GM21515 (cell line): ENCODE measurements around the gene CDH13.

Experiments
- ATAC-seq: cut with Tn5 transposase; IDR thresholded peaks from one replicate; pipeline ENCODE4 v1.9.1; 2021; ENCODE audit not compliant: unreplicated experiment

CDH13 gene

DNA sequence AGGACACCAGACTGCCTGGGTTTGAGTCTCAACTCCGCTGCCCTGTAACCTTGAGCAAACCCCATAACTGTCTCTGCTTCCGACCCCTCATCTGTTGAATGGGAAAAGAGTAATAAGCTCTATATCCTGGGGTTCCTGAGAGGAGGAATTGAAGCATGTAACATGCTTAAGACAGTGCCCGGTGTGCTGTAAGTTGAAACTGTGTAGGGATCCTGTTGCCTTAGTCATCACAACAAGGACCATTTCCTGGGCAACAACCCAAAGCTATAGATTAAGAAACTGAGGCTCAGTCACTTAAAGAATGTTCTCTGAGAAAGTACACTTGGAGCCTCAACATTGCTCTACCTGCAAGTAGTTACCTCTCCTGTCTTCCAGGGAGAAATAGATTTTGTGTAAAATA lies 23.0 kb downstream of the CDH13 start:
- ATAC-seq: no peak

DNA sequence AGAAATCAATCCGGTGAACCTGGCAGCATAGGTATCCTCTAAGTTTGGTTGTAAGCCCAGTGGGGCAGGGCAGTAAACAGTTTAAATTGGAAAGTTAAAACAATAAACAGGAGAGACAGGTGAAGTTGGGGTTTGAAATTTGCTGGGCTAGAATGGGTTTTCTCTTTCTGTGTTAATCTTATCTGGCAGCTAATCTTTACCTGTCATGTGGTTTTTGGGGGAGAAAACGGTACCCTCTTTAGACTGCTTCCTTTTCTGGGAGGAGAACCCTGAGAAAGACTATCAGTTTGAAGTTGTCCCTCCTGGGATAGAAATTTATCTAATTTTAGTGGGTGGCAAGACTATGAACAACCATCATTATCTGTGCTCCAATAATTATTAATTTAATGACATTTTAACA lies 24.0 kb downstream of the CDH13 start:
- no peak for ATAC-seq

DNA sequence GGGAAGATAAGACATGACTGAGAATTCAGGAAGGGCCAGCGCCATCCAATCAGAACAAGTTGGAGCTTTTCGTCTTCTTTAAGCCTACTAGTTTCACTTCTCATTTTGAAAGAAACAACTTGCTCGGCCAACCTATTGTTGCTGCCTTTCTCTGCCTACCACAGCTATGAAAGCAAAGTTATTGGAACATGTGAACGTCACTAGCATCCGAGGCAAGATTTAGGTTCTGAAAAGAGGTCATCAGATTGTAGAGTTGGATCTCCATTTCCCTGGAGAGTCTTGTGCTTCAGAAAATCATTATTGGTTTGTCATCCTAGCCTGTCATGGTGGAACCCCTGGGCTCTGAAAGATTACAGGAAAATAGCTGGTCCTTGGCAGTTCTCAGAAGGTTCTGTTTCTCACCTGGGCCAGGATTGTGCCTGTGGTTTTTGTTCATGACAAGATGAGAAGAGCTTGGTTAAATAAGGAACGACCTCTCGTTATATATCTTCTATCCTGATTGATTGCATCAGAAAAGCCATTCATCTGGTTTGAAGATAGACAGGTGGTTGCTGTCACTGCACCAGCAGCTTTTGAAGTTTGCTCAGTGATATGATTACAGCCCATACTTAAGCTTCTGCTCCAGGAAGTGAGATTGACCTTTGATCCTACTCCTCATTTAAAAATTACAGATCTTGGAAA lies 25.3 kb downstream of the CDH13 start:
- ATAC-seq: peak; percentile 50

DNA sequence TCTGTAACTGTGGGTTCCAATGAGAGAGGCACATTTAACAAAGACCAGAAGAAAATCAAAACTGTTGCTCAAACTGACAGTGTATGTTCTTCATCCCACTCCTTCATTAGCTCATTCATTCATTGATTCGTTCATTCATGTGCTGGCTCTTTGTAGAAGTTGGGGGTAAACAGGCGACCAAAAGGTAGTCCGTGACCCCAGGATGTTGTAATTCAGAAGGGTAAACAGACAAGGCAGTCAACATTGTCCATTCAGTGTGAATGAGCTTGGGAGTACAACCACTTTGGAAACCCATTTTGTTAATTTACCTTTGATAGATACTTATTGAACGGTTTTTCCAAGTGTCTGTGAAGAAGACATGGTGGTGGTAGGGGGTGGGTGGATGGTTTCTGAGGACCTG lies 26.1 kb downstream of the CDH13 start:
- ATAC-seq: no peak

DNA sequence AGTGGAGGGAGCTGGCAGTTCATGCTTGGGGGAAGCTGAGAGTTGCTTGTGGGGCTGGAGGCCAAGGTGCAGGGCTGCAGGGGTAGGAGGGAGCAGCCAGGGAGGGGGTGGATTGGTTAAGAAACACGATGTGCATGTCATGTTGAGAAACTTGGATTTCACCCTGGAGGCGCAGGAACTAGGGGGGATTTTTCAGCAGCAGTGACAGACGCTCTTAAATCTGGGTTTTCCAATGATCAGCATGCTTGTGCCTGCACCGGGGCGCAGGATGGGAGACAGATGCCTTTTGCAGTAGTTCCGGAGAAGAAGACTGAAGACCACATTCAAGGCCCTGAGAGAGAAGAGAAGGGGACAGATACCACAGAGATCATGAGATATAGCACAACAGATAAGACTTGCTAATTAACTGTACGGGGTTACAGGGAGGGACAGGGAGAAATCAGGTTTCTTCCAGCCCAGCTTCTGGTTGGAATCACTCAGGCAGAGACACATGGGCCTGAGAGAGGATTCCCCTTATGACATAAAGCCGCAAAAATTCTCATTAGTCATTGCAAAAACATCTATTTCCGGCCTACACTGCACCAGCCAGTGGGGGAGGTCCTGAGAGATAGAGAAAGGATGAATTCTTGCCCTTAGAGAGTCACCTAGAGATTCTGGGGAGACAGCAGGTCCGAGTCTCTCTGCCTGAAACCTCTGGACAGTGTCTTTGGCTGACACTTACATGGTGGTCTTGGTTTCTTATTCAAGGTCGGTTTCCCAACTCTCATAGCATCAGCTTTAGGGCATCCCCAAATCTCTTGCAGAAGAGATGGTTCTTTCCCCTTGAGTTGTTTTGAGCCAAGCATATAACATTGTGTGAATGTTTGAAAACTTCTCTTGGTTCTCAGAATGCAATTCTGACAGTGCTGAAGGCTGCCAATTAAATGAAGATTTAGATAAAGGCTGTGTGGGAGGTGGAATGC lies 27.1 kb downstream of the CDH13 start:
- ATAC-seq: peak; percentile 77

DNA sequence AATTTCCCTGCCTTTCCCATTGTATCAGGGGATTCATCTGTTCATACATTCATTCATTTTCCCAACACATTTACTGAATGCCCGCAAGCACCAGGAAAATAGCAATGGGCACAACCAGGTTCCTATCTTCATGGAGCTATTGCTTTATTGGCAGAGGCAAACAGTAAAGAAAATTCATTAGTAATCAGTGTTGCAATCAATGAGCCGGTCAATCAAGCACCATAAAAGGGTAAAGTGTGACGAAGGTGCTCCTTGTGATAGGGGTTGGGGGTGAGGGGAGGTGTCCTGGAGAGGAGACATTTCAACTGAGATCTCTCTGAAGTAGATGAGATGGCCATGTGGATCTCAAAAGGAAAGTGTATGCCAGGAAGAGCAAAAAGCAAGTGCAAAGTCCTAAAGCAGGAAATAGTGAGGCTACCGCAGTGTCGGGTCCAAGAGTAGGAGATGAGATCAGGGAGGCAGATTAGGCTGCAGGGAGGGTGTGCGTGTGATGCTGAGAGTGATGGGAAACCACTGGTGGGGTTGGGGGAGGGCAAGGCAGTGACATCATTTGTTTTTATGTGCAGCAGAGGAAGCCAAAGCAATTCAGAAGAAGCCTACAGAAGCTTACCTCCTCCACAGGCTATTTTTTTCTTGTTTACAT lies 28.4 kb downstream of the CDH13 start:
- ATAC-seq: no peak

DNA sequence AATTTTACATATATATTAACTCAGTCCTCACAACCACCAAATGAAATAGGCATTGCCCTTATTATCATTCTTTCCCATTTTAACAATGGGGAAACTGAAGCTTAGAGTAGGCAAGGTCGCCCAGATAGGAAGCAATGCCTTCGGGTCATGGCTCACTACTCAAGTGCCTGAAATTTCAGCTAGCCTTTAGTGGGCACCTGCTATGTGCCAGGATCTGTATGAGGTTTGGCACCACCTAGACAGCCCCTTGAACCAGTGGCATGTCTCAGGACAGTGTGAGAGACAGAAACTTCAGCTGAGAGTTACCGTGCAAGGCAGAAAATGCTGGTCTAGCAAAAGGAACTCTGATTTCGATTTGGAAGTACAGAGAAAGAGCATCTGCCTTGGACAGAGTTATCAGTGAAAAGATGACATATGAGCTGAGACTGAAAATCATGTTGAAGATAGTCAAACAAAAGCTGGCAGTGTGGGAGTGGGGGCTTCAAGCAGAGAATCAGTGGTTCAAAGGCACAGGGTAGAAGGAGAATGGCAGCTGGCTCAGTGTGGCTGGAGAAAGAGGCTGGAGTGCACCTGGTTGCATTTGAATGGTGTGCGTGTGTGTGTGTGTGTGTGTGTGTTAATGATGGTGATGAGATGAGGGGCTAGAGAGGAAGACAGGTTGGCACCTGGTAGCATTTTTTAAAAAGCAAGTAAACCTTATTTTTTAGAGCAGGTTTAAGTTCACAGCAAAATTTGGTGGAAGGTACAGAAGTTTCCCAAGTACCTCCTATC lies 29.1 kb downstream of the CDH13 start:
- ATAC-seq: no peak

DNA sequence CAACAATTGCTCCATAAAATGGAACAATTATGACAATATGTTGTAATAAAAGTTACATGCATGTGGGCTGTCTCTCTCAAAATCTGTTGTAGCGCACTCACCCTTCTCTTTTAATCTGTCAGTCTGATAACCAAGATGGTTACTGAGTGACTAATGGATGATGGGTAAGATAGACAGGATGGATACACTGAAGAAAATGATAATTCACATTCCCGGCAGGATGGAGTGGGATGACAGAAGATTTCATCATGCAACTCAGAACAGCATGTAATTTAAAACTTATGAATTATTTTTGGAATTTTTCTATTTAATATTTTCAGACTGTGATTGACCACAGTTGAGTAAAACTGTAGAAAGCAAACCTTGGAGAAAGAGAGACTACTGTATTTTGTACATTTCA lies 30.5 kb downstream of the CDH13 start:
- ATAC-seq: no peak

DNA sequence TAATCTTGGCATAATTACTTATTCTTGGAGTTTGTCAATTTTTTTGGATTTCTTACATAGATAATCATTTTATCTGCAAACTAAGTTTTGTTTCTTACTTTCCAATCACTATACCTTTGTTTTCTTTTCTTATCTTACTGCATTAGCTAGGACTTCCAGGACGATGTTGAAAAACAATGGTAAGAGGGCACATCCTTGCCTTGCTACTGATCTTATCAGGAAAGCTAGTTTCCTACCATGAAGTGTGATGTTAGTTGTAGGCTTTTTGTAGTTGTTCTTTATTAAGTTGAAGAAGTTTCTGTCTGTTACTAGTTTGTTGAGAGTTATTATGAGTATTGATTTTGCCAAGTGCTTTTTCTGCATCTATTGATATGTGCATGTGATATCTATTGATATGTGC lies 31.0 kb downstream of the CDH13 start:
- ATAC-seq: no peak

DNA sequence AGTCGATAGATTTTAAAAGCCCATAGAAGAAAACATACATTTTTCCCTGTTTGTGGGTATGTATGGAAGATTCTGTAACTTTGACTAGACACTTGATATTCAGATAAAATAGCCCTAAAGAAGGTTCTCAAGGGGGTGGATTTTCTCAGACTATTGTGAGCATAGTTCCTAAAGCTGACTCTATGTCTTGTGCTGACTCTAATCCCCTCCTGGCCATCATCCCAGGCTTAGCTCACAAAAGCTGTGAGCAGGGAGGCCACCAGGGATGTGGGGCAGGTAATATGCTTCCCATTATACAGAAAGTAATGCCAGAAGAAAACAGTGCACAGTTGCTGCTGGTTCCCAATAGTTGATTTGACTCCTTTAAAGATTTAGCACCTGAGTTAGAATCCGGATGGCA lies 32.0 kb downstream of the CDH13 start:
- ATAC-seq: no peak

DNA sequence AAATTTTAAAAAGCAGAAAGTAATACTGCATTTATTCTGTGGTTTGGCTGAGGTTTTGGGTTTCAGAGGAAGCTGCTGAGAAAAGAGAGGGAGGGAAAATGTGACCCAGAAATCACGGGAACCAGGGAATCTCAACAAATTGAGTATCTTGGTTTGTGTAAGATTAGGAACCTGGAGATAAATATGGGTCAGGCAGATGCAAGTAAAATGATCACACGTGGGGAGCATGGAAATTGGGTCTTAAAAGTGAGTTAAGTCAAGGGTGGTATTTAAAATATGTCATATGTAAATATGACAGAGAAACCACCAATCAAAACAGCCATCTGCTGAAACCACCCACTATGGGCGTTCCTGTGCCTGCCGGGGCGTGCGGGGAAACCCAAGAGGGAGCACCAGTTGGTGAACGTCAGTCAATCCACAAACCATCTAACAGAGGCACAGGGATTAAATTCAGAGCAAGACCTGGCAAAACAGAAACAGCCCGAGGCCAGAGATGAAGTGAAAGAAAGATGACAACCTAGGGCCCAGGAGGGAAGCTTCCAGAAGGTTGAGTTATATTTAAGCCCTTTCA lies 33.4 kb downstream of the CDH13 start:
- no peak for ATAC-seq

DNA sequence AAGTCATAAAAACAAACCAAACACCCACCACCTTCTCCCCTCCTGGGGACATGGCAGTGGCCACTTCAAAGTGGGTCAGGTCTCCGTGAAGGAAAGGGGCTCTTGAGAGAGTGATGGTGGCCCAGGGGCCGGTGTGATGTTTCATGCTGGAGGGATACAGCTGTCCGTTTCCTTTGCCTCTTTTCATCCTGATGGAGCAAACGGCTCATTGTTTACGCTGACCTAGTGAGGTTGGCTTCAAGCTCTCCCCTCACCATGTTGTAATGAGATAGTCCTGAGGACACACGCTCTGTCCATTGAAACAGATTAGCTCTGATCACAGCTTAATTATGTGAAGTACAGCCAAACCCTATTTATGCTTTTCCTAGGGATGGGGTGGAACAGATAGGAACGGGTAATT lies 34.2 kb downstream of the CDH13 start:
- no peak for ATAC-seq

DNA sequence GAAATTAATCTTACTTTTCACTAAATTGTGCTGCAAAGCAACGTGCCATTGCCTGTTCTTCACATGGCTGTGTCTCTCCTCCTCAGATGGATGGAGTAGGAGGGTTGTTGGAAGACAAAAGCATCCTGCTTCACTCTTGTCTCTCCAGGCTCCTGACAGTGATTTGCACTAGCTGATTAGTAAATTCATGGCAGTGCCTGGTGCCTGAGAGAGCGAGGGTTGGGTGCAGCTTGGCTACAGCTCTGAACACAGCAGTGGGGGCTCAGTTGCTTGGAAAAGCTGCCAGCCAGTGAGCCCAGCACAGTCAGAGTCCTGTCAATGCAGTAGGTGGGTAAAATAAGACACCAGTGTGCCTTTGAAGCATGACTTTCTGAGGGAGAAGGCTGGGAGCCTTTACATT lies 37.4 kb downstream of the CDH13 start:
- ATAC-seq: no peak

DNA sequence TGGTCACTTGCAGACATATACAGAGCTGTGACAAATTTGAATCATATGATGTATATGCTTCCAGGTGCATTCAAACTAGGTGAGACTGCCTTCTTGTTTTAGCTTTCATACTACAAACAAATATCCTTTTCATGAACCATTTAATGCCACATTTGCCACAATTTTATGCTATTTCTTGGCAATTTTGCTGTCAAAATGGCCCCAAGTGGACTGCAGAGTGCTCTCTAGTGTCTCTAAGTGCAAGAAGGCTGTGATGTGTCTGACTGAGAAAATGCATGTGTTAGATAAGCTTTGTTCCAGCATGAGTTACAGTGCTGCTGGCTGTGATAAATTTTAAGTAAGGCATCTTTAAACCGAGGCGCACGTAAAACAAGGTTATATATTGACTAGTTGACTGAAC lies 38.3 kb downstream of the CDH13 start:
- ATAC-seq: no peak

DNA sequence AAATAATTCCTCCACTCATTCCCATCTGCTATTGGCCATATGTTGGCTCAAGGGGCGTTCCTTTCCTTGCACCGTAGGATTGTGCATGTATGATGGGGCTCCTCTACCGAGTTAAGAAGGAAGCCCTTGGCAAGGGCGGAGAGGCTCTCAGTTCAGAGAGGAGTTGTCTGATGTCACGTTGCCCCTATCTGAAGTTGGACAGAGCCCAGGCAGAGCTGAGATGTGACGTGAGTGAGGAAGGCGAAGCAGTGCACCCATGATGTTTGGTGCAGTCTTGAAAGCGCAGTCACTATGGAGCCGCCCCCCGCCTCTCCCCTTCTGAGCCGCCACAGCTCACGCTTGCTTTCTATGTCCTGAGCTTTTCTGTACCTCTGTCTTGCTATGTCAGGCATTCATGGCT lies 40.7 kb downstream of the CDH13 start:
- no peak for ATAC-seq

DNA sequence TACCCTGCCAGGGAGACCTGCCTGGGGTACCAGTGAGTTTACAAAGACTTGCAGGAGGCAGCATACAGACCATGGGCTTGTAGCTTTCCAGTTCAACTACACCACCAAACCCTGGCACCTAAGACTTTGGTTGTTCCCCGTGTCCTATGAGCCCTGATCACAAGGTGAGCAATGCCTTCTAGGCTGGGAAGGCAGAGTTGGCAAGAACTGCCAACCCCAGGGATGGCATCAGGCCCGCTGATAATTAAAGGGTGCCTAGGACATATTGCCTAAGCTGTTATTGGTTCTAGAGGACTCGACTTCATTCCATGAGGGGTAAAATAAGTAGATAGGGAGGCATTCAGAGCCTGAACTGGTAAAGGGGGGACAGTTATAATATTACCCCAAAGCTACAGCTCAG lies 41.3 kb downstream of the CDH13 start:
- no peak for ATAC-seq

DNA sequence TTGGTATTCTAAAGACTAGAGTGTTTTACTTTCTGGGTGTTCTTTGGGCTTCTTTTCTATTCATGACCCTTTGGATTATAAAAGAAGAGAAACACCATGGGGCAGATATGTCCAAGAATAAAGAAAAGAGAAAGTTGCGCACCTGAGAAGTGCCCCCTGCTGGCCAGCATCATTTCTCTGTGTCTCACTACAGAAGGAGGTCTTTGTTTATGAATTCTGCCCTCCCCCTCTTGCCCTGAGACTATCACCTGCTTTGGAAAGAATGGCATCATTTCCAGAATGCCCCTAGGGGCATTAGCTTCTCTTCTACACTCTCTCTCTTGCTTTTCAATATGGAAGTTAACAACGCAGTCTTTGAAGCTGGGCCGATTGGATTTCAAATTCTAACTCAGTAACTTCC lies 45.0 kb downstream of the CDH13 start:
- no peak for ATAC-seq

DNA sequence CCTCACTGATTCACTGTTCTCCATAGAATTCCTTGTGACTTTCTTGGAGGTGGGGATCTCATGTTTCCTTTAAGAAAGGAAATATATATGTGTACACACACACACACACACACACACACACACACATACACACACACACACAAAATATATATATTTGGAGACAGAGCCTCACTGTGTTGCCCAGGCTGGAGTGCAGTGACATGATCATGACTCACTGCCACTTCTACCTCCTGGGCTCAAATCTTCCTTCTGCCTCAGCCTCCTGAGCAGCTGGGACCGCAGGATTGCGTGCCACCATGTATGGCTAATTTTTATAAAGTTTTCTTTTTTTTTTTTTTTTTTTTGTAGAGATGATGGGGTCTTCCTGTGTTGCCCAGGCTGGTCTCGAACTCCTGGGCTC lies 45.9 kb downstream of the CDH13 start:
- ATAC-seq: no peak

DNA sequence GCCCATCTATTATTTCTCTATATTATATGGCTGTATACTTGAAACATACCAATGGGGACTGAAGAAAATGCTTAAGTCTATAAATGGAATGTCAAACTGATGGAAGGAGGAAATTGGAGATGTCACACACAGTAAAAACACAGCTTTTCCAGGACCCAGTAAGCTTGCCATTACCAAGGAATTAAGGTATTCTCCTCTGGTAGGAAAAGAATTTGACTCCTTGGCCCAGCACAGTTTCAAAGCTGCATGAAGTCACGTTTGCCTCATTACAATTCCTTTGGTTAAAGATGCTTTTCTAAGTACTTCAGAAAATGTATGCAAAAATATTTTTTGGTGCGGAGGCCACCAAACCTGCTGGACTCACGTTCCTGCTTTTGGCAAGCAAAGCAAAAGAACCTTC lies 48.5 kb downstream of the CDH13 start:
- ATAC-seq: no peak

DNA sequence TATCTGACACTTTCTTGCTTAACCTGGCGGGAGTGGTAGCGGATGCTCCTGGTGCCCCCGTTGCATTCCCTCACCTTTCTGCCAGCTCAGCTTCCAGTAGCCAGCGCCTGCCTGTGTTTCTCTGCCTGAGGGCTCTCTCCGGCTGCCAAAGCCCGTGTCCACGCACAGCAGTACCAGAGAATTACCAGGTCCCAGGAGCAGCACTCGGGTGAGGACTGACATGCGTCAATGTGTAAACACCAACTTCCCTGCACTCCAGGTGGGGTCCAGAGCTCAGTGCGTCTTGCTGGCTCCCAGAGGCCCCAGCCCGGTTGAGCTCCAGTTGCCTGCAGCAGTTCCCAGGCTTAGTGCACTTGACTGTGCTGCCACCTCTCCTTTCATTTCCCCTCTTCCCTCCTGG lies 54.8 kb downstream of the CDH13 start:
- ATAC-seq: no peak

DNA sequence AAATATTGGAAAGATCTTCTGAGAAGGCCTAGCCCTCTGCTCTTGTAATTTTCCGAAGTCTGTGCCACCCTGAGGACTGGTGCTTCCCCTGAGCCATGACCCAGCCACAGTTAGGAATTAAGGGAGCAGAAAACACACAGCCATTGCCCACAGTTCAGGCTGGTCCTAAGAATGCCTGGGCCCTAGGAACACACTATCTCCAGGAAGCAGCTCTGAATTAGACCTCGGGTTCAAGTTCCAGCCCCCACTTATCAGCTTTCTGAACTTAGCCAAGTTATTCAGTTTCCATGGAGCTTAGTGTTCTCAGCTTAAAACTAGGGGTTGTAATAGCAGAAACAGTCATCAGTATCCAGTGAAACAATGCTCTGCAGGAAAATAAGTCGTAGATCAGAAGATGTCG lies 56.0 kb downstream of the CDH13 start:
- no peak for ATAC-seq
